Iris pigment epithelial cell (primary cell): ENCODE results near the gene KCNV2.
A peak's percentile ranks its signal among the peaks of the same experiment; 100 is the strongest.

ENCODE experiments used
- DNase-seq: peaks from one replicate; pipeline ENCODE4 v3.0.0-alpha.2; 2011; ENCODE audit warnings: low read depth

The KCNV2 gene

GRCh38 chr9:2720179-2720654 lies 2.9 kb downstream of the KCNV2 start:
- no peak for DNase-seq

GRCh38 chr9:2722715-2723114 lies 5.4 kb downstream of the KCNV2 start:
- DNase-seq = peak; percentile 46

DNA sequence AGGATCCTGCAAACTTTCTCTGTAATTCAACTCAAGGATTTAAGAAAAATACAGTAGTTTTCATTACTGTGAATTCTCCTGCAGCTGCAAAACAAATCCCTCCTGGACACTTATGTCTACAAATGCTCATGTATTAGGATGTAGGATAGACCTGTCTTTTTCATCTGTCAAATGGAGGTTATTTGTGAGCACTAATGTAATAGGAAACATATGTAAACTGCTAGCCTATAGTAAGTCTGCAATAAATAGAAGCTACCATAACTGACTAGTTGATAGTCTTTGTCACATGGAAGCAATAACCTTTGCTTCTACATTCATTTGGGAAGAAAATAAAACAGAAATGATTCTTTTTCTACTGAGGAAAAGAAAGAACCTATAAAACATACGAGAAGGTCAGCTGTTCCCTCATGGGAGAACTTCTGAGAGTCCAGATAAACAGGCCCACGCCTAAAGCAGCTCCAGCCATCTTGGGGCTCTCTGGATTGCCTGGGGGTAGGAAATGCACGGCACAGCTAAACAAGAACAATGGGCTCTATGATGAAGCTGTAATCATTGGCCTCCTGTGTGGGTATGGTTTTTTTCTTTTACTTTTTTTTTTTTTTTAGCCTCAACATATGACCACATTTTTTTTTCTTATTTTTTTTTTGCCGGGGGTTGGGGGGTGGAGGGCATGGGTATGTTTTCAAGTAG lies 6.2 kb downstream of the KCNV2 start:
- DNase-seq = no peak

GRCh38 chr9:2725126-2725525 lies 7.8 kb downstream of the KCNV2 start:
- no peak for DNase-seq

DNA sequence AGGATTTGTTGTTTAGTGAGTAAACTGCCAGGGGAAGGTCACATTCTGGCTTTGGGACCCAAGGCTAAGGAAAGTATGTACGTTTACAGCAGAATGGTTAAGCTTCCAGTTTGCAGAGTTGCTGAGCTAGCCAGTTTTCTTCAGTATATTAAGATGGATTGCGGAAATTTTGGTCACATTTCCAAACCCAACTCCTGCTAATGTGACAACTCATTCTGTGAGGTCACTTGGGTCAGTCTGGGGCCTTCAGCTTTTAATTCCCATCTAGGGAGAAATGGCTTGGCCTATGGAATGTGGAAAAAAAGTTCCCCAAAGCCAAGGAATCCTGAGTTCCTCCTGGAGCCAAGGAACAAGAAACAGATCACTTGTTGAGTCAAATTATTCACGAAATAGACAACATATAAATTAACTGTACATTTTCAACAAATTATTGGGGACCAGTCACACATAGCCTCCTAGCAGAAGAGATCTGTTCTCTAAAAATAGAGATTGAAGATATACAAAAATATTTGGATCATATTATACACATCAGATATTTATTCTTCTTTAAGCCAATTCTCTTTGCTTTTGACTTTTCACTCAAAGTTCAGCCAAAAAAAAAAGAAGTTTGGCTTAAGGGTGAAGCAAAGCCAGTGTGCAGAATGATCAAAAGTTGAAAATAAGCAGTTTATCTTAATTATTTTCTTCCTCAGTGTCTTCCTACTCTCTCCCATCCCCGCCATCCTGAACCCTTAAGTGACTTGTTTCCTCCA lies 8.8 kb downstream of the KCNV2 start:
- no peak for DNase-seq

DNA sequence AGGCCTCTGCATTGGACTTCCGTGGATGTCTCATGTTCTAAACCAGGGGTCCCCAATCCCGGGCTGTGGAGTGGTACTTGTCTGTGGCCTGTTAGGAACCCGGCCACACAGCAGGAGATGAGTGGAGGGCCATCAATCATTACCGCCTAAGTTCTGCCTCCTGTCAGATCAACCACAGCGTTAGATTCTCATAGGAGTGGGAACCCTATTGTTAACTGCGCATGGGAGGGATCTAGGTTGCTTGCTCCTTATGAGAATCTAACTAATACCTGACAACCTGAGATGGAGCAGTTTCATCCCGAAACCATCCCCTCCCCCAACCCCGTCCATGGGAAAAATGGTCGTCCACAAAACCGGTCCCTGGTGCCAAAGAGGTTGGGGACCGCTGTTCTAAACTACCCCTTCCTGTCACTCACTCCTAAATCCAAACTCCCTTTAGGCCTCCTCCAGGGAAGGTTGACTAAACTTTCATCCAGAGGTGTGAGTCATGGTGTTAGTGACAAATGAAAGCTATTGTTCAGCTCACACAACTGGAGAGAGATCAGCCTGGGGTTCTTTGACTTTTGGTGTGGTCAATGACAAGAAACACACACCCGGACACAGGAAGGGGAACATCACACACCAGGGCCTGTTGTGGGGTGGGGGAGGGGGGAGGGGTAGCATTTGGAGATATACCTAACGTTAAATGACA lies 9.5 kb downstream of the KCNV2 start:
- peak; percentile 15 for DNase-seq

- DNase-seq = no peak
Observed at GRCh38 chr9:2727374-2727773, 10.1 kb downstream of the KCNV2 start.

- DNase-seq = peak; percentile 81
Observed at GRCh38 chr9:2727966-2728613, 10.8 kb downstream of the KCNV2 start.

DNA sequence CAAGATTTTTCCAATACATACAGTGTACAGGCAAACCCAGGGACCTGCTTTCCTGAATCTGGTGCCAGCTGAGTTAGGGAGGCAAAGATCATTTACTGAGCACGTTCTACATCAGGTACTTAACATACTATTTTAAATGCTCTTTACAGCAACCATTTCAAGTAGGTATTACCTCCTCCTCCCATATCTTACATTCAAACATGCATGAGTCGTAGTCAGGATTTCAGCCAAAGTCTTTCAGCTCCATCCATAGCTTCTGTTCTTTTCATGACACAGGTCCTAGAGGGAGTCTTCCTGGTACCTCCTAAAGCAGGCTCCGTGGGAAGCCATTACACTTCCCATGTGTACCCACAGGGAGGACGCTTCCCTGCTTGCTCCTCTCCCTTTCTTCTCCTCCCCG lies 11.7 kb downstream of the KCNV2 start:
- DNase-seq = peak; percentile 38

- DNase-seq = peak; percentile 17
Observed at GRCh38 chr9:2729721-2730120, 12.4 kb downstream of the KCNV2 start.

GRCh38 chr9:2730971-2731370 lies 13.7 kb downstream of the KCNV2 start:
- DNase-seq = no peak

DNA sequence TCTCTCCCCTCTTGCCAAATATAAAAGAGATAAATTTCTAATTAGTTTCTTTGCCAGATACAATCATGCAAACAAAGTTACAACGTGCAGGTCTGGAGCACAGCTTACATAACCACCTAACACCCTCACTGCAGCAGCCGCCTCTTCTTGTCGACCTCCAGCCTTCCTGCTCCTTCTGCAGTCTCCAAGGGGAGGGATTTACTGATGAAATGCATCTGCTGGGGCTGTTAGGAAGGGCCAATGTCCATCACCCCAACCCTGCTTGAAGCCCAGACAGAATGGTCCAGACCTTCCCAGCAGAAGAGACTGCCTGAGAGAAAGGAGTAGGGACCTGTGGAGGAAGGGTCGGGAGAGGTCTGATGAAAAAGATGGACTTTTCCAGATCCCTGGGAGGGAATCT lies 15.2 kb downstream of the KCNV2 start:
- DNase-seq = no peak

DNA sequence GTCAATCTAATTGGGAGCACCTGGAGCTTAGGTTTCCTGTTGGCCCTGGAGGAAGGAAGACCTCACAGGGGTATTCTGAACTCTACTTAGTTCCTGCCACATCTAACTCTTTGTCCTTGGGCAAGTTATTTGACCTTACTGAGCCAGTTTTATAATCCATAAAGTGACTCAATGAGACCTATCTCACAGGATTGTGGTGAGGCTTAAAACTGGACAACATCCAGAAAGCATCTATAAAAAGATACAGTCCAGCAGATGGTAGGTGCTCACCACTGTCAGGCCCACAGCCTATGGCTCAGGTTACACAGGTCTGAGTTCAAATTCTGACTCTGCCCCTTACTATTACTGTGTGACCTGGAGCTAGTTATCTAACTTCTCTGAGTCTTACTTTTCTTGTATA lies 23.3 kb downstream of the KCNV2 start:
- peak; percentile 66 for DNase-seq

DNA sequence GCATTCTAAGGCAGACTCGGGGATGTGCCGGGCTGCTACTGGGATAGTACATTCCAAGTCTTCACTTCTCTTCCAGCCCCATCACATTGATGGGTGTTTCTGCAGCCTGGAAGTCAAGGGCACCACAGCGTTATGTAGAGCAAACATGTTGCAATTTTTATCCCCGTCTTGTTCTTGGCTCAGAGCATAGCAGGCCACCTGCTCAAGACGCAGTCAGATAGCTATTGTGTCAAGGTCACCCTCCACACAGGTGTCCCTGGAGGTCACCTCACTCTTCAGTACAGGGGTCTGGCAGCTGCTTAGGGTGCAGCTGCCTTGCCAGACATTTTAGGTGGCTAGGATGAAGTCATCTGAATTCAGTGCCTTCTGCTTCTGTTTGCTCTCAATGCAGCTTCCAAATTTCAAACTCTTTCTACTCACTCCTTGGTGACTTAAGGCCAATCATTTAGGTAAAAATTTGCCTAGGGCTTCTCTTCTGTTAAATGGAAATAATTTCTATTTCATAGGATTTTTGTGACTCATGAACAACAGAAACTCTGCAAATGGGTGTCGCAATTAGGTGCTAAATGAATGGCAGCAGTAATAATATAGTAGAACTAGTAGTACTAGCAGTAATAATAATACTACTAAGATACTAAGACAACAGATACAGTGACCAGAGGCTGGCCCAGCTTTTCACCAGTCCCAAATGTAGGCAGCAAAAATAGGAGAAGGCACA lies 24.3 kb downstream of the KCNV2 start:
- DNase-seq = peak; percentile 24

GRCh38 chr9:2742214-2742613 lies 24.9 kb downstream of the KCNV2 start:
- peak; percentile 29 for DNase-seq

GRCh38 chr9:2743937-2744529 lies 26.7 kb downstream of the KCNV2 start:
- no peak for DNase-seq

DNA sequence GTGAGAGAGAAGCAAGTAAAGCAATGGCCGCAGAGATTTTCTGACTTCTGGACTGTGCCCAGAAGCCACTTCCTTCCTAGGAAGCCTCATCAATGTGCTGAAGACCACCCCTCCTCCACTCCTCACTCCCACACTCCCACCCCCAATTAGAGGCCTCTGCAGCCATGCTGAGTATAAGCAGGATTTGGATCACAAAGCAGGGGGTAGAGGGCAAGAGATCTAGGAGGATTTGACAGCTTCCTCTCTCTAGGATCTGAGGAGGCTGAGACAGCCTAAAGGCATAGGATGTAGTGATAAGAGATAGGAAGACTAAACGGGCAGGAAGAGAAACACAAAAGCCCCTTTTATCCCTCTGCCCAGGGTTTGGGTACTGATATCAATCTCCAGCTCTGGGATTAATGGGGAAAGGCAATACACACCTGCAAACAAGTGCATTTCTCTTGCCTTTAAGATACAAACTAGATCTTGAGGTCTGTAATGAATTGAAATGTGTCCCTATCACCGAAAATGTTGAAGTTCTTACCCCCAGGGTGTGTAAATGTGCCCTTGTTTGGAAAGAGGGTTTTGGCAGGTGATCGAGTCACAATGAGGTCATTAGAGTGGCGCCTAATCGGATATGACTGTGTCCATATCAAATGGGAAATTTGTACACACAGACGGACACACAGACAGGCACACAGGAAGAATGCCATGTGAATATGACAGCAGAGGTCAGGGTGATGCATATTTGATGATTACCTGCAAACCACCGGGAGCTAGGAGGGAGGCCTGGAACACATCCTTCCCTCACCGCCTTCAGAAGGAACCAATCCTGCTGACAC lies 28.5 kb downstream of the KCNV2 start:
- no peak for DNase-seq

DNA sequence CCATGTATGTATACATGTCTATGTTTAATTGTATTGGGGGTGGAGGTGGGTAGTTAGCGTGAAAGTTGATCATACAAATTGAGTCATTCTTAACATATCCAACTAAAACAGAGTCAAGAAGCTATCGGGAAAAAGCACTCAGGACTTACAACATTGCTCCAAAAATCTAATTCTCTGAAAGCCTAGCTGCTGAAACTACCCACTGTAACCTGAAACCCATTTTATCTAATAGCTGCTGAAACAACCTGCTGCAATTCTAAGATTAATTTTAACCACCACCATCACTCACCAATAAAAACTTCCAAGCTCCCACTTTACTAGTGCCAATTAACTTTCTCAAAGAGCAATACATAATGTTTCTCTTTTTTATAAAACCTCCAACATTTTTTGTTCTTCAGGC lies 32.2 kb downstream of the KCNV2 start:
- DNase-seq = peak; percentile 59

- no peak for DNase-seq
Observed at GRCh38 chr9:2755285-2755684, 38.0 kb downstream of the KCNV2 start.

GRCh38 chr9:2758162-2758897 lies 41.0 kb downstream of the KCNV2 start:
- DNase-seq = no peak
